ENCODE measurements around the gene HS6ST2. TPM values are rescaled to one million over a fixed set of nuclear protein-coding genes. Genes with fewer than 3 reads are reported as not detected.

The HS6ST2 gene
- total RNA-seq, 2 experiments from 2014 or later, result not detected

- H3K27ac Mint-ChIP-seq, result no peak overlapping the region
- ATAC-seq (ENCODE audit: low read depth) (no peak), DNase-seq (no peak)
- peaks cover 5% of the 10 kb centered on the region for H3K27me3 Mint-ChIP-seq
- H3K4me1 Mint-ChIP-seq, result no peaks in the 10 kb centered on the region
- no peaks in the 10 kb centered on the region for H3K9me3 Mint-ChIP-seq
- POLR2A ChIA-PET, result no interaction called here
- H3K36me3 Mint-ChIP-seq, result no peaks in the 10 kb centered on the region
- H3K4me3 Mint-ChIP-seq, result no peak overlapping the region
Observed at GRCh38 chrX:132602701-132603100, 355.7 kb downstream of the HS6ST2 start.

DNA sequence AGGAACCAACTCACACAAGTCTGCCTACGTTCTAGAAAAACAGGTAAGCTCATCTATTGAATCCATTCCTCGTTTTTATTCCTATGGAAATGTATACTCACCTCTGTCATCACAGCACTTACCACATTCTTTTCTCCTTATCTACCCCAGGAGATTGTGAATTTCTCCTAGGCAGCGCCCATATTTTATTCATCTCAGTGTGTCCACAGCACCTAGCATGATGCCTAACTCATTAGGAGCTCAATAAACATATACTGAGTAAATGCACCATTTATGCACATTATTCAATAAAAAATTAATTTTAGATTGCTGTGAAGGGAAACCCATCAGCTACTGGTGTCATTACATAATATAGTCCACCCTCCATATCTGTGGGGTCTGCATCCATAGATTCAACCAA is 363.4 kb downstream of the HS6ST2 start:
- Mint-ChIP-seq H3K27me3 (peaks cover 1% of the 10 kb centered on the region), H3K4me1 (no peaks in the 10 kb centered on the region), H3K9me3 (no peaks in the 10 kb centered on the region), H3K36me3 (no peaks in the 10 kb centered on the region), H3K4me3 (no peak overlapping the region), H3K27ac (no peak overlapping the region)
- DNase-seq (no peak), ATAC-seq (ENCODE audit: low read depth) (no peak)
- POLR2A ChIA-PET, result no interaction called here

DNA sequence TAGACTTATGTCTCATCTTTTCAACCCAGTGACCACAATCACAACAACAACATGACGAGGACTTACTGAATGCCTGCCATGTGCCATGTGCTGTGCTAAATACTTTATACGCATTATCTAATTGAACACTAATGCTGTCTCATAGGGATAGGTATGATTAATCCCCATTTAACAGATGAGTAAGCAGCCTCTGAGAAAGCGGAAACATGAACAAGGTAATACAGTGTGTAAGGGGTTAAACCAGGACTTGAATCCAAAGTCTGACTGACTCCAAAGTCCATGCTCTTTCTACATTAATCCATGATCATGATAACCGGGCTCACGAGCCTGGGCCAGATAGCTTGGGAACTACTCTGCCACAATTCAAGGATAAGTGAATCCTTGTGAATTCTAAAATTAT is 364.3 kb downstream of the HS6ST2 start:
- ATAC-seq (ENCODE audit: low read depth), result no peak
- Mint-ChIP-seq H3K4me3 (no peak overlapping the region), H3K27me3 (no peaks in the 10 kb centered on the region), H3K27ac (no peak overlapping the region), H3K36me3 (no peaks in the 10 kb centered on the region), H3K4me1 (no peaks in the 10 kb centered on the region), H3K9me3 (no peaks in the 10 kb centered on the region)
- DNase-seq, result no peak
- POLR2A ChIA-PET, result no interaction called here

DNA sequence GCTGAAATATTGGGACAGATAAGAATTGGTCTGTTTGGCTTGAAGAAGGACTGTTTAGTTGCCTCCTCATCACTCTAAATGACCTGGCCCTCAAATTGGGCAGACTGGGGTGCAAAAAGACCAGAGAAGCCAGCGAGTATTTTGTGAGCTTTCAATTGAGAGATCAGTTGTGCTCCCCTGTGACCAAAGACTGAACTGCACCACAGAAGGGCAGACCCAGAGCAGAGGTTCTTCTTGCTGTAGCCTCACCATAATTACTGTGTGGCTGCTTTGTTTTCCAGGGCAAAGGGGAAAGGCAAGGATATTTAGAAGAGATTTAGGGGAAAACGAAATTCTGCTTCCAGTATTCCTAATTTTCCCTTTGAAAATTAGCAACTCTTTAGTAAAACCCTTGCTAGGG is 365.5 kb downstream of the HS6ST2 start:
- ATAC-seq (ENCODE audit: low read depth), result no peak
- Mint-ChIP-seq H3K27ac (no peak overlapping the region), H3K27me3 (no peaks in the 10 kb centered on the region), H3K4me1 (no peaks in the 10 kb centered on the region), H3K9me3 (no peaks in the 10 kb centered on the region), H3K36me3 (no peaks in the 10 kb centered on the region), H3K4me3 (no peak overlapping the region)
- POLR2A ChIA-PET, result no interaction called here
- no peak for DNase-seq

GRCh38 chrX:132591719-132592275 is 366.6 kb downstream of the HS6ST2 start:
- H3K27me3 Mint-ChIP-seq, result no peaks in the 10 kb centered on the region
- POLR2A ChIA-PET, result no interaction called here
- H3K27ac Mint-ChIP-seq, result no peak overlapping the region
- H3K36me3 Mint-ChIP-seq, result no peaks in the 10 kb centered on the region
- DNase-seq, result no peak
- H3K9me3 Mint-ChIP-seq, result no peaks in the 10 kb centered on the region
- no peak overlapping the region for H3K4me3 Mint-ChIP-seq
- H3K4me1 Mint-ChIP-seq, result no peaks in the 10 kb centered on the region
- ATAC-seq (ENCODE audit: low read depth), result no peak

DNA sequence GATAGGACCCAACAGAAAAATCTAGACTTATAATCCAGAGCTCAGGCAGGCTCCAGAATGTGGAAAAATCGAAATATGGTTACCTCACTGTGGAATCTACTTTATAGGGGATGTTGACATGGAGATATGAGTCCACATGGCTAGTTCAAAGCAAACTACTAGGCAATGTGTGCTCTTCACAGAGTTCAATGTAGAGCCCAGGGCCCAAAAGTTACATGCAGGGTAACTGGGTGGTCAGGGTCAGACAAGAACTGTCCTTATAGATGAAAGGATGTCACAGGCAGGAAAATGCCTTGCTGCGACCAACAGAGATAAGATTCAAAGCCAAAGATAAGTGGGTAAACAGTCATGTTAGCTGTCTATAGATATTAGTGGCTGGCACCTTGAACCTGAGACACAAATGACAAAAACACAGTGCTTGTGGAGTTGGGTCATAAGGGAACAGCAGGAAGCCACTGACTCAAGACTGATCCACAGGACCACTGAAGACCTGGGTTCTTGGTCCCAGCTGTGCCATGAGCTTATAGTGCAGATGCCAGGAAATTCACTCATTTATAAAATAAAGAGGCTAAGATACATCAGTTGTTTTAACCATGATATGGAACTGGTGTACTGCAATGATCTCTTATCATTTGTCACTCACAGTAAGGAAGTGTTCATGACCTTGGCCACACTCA is 367.9 kb downstream of the HS6ST2 start:
- no peaks in the 10 kb centered on the region for H3K36me3 Mint-ChIP-seq
- POLR2A ChIA-PET, result no interaction called here
- no peaks in the 10 kb centered on the region for H3K4me1 Mint-ChIP-seq
- no peaks in the 10 kb centered on the region for H3K27me3 Mint-ChIP-seq
- DNase-seq (no peak), ATAC-seq (ENCODE audit: low read depth) (no peak)
- no peak overlapping the region for H3K27ac Mint-ChIP-seq
- no peak overlapping the region for H3K4me3 Mint-ChIP-seq
- H3K9me3 Mint-ChIP-seq, result no peaks in the 10 kb centered on the region

GRCh38 chrX:132584936-132585335 is 373.5 kb downstream of the HS6ST2 start:
- H3K27ac Mint-ChIP-seq, result no peak overlapping the region
- no peaks in the 10 kb centered on the region for H3K27me3 Mint-ChIP-seq
- no peak for DNase-seq
- ATAC-seq (ENCODE audit: low read depth), result no peak
- no peak overlapping the region for H3K4me3 Mint-ChIP-seq
- H3K36me3 Mint-ChIP-seq, result no peaks in the 10 kb centered on the region
- no peaks in the 10 kb centered on the region for H3K4me1 Mint-ChIP-seq
- POLR2A ChIA-PET, result no interaction called here
- H3K9me3 Mint-ChIP-seq, result no peaks in the 10 kb centered on the region

- H3K27ac Mint-ChIP-seq, result no peak overlapping the region
- H3K36me3 Mint-ChIP-seq, result no peaks in the 10 kb centered on the region
- H3K9me3 Mint-ChIP-seq, result no peaks in the 10 kb centered on the region
- no peak overlapping the region for H3K4me3 Mint-ChIP-seq
- no peaks in the 10 kb centered on the region for H3K4me1 Mint-ChIP-seq
- no peak for DNase-seq
- ATAC-seq (ENCODE audit: low read depth), result no peak
- POLR2A ChIA-PET, result no interaction called here
- peaks cover 3% of the 10 kb centered on the region for H3K27me3 Mint-ChIP-seq
Observed at GRCh38 chrX:132576939-132577338, 381.5 kb downstream of the HS6ST2 start.

Other genes starting within 250 kb of the HS6ST2 start
- not detected for gene USP26, start 138.5 kb upstream of the HS6ST2 start, total RNA-seq

Data from activated naive CD8-positive, alpha-beta T cell treated with anti-CD3 and anti-CD28 coated beads, Interleukin-2, amount 10 ng/mL, durations not matched to agents 7 days and 5 days (primary cell).